GM19351 (cell line): ENCODE measurements around the gene ULK4.
"Not testable (repeated sequence)": the region's sequence is repeated elsewhere in the genome, so short reads cannot be mapped to it uniquely, and the experiment has no call there.

ENCODE experiments used
- ATAC-seq: cut with Tn5 transposase; IDR thresholded peaks from one replicate; pipeline ENCODE4 v1.9.1; 2021; ENCODE audit warnings: mild to moderate bottlenecking, moderate library complexity; ENCODE audit not compliant: unreplicated experiment

The ULK4 gene

GRCh38 chr3:41456162-41456561, 505.7 kb downstream of the ULK4 start:
- ATAC-seq = no peak

- not testable (repeated sequence) for ATAC-seq
These were observed 508.3 kb downstream of the ULK4 start for GRCh38 chr3:41453618-41454017.

- no peak for ATAC-seq
These were observed 511.3 kb downstream of the ULK4 start for GRCh38 chr3:41450416-41451231.

GRCh38 chr3:41448396-41448795, 513.5 kb downstream of the ULK4 start:
- ATAC-seq = no peak

- ATAC-seq = no peak
These were observed 514.2 kb downstream of the ULK4 start for GRCh38 chr3:41447701-41448100.

- not testable (repeated sequence) for ATAC-seq
These were observed 515.6 kb downstream of the ULK4 start for GRCh38 chr3:41446316-41446715.

GRCh38 chr3:41441568-41441967, 520.3 kb downstream of the ULK4 start:
- ATAC-seq = no peak

GRCh38 chr3:41441139-41441538, 520.8 kb downstream of the ULK4 start:
- ATAC-seq = no peak

GRCh38 chr3:41436983-41437382, 524.9 kb downstream of the ULK4 start:
- ATAC-seq = no peak

- ATAC-seq = no peak
These were observed 527.1 kb downstream of the ULK4 start for GRCh38 chr3:41434781-41435180.

GRCh38 chr3:41431386-41431785, 530.5 kb downstream of the ULK4 start:
- no peak for ATAC-seq

GRCh38 chr3:41430886-41431285, 531.0 kb downstream of the ULK4 start:
- ATAC-seq = no peak

- no peak for ATAC-seq
These were observed 531.5 kb downstream of the ULK4 start for GRCh38 chr3:41430391-41430790.

- no peak for ATAC-seq
These were observed 535.4 kb downstream of the ULK4 start for GRCh38 chr3:41426485-41426884.

GRCh38 chr3:41424543-41425300, 537.2 kb downstream of the ULK4 start:
- ATAC-seq = no peak

GRCh38 chr3:41419809-41420208, 542.1 kb downstream of the ULK4 start:
- ATAC-seq = no peak

GRCh38 chr3:41418961-41419691, 542.8 kb downstream of the ULK4 start:
- peak; percentile 66 for ATAC-seq

GRCh38 chr3:41417574-41417973, 544.3 kb downstream of the ULK4 start:
- no peak for ATAC-seq

GRCh38 chr3:41411065-41411464, 550.8 kb downstream of the ULK4 start:
- no peak for ATAC-seq

- ATAC-seq = no peak
These were observed 556.4 kb downstream of the ULK4 start for GRCh38 chr3:41405466-41405865.

GRCh38 chr3:41404582-41404981, 557.3 kb downstream of the ULK4 start:
- no peak for ATAC-seq
